ENCODE measurements around the gene CTNND1. TPM values are rescaled to one million over a fixed set of nuclear protein-coding genes. Genes with fewer than 3 reads are reported as not detected.

The CTNND1 gene
- total and polyA plus RNA-seq, 7 donors, result 9.4 to 35.2 (median 26.1) TPM

DNA sequence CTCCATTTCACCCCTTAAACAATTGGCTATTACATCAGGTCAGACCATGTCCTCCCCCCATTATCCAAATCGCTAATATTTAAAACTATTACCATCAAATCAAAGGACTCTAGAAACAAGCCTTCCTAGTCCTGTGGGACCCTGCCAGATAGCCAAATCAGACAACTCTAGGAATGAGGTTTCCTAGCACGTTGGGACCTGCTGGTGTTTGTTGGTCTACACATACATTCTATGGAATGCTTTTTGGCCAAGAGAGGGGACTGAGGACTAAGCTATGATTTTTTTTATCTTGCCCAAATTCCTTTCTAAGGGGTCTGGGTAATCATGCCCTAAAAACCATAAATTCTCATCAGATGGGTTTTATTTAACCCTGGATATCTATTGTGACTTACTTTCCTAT, 34.4 kb upstream of the CTNND1 start:
- no peak for ATAC-seq
- 56 to 64% (median 58%) methylated on average over 2 of the region's 2 CpGs for WGBS, 3 donors

DNA sequence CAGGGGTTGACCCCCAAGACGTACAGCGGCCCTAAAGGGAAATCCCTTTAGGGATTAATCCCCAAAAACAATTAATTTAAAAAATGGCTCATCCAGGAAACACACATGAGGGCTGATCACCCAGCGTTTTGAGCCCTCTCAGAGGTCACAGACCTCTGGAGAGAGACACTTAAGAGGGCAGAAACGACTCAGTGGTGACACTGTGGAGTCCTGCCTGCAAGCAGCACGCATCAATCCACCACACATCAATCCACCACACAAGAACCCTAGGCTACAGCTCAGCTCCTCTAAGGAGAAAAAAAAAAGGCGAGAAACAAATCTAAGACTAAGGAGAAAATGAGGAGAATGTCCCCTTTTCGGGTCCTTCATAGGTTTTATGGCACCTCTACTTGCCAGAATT, 32.8 kb upstream of the CTNND1 start:
- Histone ChIP-seq H3K36me3 (ENCODE audit: insufficient read depth in 1 of 2, low read depth in 1 of 2) (no peaks in the 10 kb centered on the region), H3K4me1 (no peaks in the 10 kb centered on the region), H3K27ac (no peak overlapping the region), H3K27me3 (ENCODE audit: insufficient read depth in 3 of 3, low read length in 2 of 3) (no peaks in the 10 kb centered on the region), H3K4me3 (no peak overlapping the region), H3K9me3 (no peaks in the 10 kb centered on the region)
- TF ChIP-seq, protein P1, sequence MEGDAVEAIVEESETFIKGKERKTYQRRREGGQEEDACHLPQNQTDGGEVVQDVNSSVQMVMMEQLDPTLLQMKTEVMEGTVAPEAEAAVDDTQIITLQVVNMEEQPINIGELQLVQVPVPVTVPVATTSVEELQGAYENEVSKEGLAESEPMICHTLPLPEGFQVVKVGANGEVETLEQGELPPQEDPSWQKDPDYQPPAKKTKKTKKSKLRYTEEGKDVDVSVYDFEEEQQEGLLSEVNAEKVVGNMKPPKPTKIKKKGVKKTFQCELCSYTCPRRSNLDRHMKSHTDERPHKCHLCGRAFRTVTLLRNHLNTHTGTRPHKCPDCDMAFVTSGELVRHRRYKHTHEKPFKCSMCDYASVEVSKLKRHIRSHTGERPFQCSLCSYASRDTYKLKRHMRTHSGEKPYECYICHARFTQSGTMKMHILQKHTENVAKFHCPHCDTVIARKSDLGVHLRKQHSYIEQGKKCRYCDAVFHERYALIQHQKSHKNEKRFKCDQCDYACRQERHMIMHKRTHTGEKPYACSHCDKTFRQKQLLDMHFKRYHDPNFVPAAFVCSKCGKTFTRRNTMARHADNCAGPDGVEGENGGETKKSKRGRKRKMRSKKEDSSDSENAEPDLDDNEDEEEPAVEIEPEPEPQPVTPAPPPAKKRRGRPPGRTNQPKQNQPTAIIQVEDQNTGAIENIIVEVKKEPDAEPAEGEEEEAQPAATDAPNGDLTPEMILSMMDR (IDR thresholded peaks at IDR 0.05), result no peak
- 71 to 77% (median 77%) methylated on average over 7 of the region's 7 CpGs for WGBS, 3 donors
- DNase-seq (no peak), ATAC-seq (no peak)
- intact Hi-C loops (cut with DNase I), result no loop called here

More for the DNA sequence above, 34.4 kb upstream of the CTNND1 start:
- H3K4me1 ChIP-seq, result no peaks in the 10 kb centered on the region
- H3K9me3 ChIP-seq, result no peaks in the 10 kb centered on the region
- intact Hi-C loops (cut with DNase I), result no loop called here
- no peak for DNase-seq
- H3K27ac ChIP-seq, result no peak overlapping the region
- H3K4me3 ChIP-seq, result no peak overlapping the region
- TF ChIP-seq, protein P1 (IDR thresholded peaks at IDR 0.05), result no peak
- H3K27me3 ChIP-seq (ENCODE audit: insufficient read depth in 3 of 3, low read length in 2 of 3), result no peaks in the 10 kb centered on the region
- H3K36me3 ChIP-seq (ENCODE audit: insufficient read depth in 1 of 2, low read depth in 1 of 2), result no peaks in the 10 kb centered on the region

DNA sequence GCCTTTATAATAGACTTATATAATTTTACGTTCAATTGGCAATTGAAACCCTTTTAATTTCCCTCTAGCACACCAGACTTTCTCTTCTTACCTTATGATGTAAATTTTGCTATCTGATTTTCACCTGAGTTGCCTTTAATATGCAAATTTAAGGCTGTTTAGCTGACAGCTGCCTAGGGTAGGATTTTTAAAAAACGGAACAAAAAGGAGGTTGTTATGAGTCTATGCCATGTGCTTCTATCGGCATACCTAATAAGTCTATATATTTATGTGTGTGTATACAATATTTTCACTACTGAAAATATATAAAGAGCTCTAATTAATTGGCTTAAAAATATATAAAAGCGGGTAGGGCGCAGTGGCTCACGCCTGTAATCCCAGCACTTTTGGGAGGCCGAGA, 32.1 kb upstream of the CTNND1 start:
- H3K4me1 ChIP-seq, result no peaks in the 10 kb centered on the region
- intact Hi-C loops (cut with DNase I), result no loop called here
- H3K4me3 ChIP-seq, result no peak overlapping the region
- 93 to 96% (median 96%) methylated on average over 7 of the region's 7 CpGs for WGBS, 3 donors
- no peaks in the 10 kb centered on the region for H3K27me3 ChIP-seq (ENCODE audit: insufficient read depth in 3 of 3, low read length in 2 of 3)
- ATAC-seq (no peak), DNase-seq (no peak)
- no peak overlapping the region for H3K27ac ChIP-seq
- no peaks in the 10 kb centered on the region for H3K9me3 ChIP-seq
- TF ChIP-seq, protein P1 (IDR thresholded peaks at IDR 0.05), result no peak
- H3K36me3 ChIP-seq (ENCODE audit: insufficient read depth in 1 of 2, low read depth in 1 of 2), result peaks cover 0 to 4% of the 10 kb centered on the region in 2 donors

DNA sequence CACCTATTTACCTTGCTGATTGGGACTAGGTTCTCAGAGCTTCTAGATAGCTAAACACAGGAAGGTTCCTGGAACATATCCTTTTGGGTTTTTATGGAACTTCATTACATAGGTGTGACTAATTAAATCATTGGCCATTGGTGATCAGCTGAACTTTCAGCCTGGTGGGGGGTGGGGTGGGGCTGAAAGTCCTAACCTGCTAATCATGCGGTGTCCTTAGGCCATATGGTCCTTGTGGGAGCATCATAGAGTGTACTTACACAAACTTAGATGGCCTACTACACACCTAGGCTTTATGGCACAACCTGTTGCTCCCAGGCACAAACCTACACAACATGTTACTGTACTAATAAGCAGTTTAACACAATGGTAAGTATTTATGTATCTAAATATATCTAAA, 28.9 kb upstream of the CTNND1 start:
- WGBS, 3 donors, result 85 to 95% (median 92%) methylated on average over 1 of the region's 1 CpG
- Histone ChIP-seq H3K27me3 (ENCODE audit: insufficient read depth in 3 of 3, low read length in 2 of 3) (no peaks in the 10 kb centered on the region), H3K36me3 (ENCODE audit: insufficient read depth in 1 of 2, low read depth in 1 of 2) (peaks cover 4 to 15% of the 10 kb centered on the region in 2 donors), H3K27ac (no peak overlapping the region), H3K4me1 (no peaks in the 10 kb centered on the region), H3K4me3 (no peak overlapping the region), H3K9me3 (no peaks in the 10 kb centered on the region)
- DNase-seq (no peak), ATAC-seq (no peak)
- TF ChIP-seq, protein P1 (IDR thresholded peaks at IDR 0.05), result no peak
- intact Hi-C loops (cut with DNase I), result no loop called here

DNA sequence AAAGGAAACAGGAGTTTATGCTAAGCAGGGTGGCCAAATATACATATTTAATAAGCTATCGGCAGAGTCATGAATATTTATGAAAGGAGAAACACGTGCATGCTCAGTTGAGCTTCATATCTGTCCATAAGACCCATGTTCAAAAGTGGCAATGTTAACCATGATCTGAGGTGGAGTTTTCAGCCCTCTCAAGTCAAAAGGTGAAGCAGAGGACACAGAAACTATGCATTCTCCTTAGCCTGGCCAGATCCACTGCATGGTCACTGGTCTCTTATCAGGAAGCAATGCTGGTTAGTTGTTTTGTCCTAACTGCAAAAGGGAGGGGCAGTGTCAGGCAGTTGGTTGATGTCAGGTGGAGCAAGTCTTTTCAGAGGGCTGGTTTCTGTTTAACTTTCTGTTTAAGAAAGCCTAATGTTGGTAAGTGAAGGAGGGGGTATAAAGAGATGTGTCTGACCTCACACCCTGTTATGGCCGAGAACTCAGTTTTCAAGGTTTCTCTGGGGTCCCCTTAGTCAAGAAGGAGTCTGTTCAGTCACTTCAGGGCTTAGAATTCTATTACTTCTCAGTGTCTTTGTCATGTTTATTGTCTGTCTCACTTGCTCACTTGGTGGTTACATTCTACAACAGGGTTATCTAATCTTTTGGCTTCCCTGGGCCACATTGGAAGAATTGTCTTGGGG, 25.8 kb upstream of the CTNND1 start:
- no peak for ATAC-seq
- intact Hi-C loops (cut with DNase I), result no loop called here
- peaks cover 8 to 36% of the 10 kb centered on the region in 2 donors for H3K36me3 ChIP-seq (ENCODE audit: insufficient read depth in 1 of 2, low read depth in 1 of 2)
- H3K4me1 ChIP-seq, result peaks cover 4% of the 10 kb centered on the region
- H3K27me3 ChIP-seq (ENCODE audit: insufficient read depth in 3 of 3, low read length in 2 of 3), result no peaks in the 10 kb centered on the region
- TF ChIP-seq, protein P1 (IDR thresholded peaks at IDR 0.05), result no peak
- H3K9me3 ChIP-seq, result no peaks in the 10 kb centered on the region
- 78 to 80% (median 79%) methylated on average over 3 of the region's 3 CpGs for WGBS, 3 donors
- DNase-seq, result no peak
- H3K27ac ChIP-seq, result no peak overlapping the region
- no peak overlapping the region for H3K4me3 ChIP-seq

Measured in psoas muscle (tissue), 8 donors.